Fibroblast of skin of right biceps (primary cell): ENCODE results near the gene S100A3.

Source experiments
- DNase-seq: peaks from one replicate; pipeline ENCODE4 v3.0.0-alpha.2; 2013

S100A3 gene

GRCh38 chr1:153547560-153548551, 1.2 kb downstream of the S100A3 start:
- no peak for DNase-seq

- DNase-seq: no peak
Measured at GRCh38 chr1:153546796-153547559, 2.1 kb downstream of the S100A3 start.

GRCh38 chr1:153546371-153546770, 2.7 kb downstream of the S100A3 start:
- DNase-seq: no peak

- peak; percentile 96 for DNase-seq
Measured at GRCh38 chr1:153545067-153546055, 3.7 kb downstream of the S100A3 start, which contains the start of gene S100A4. Gene S100A4, minus strand, starts transcription at chr1:153545806. Its CDS starts 1,012 bp downstream, at chr1:153544794.

- DNase-seq: no peak
Measured at GRCh38 chr1:153544453-153545066, 4.5 kb downstream of the S100A3 start.

- DNase-seq: no peak
Measured at GRCh38 chr1:153543736-153544135, 5.3 kb downstream of the S100A3 start.

GRCh38 chr1:153542956-153543711, 5.9 kb downstream of the S100A3 start:
- DNase-seq: no peak

- DNase-seq: no peak
Measured at GRCh38 chr1:153541641-153542590, 7.1 kb downstream of the S100A3 start.

- peak; percentile 69 for DNase-seq
Measured at GRCh38 chr1:153540394-153541361, 8.4 kb downstream of the S100A3 start, which contains the start of gene S100A5. Gene S100A5, minus strand, starts transcription at chr1:153540934. Its CDS starts 743 bp downstream, at chr1:153540191.

- DNase-seq: no peak
Measured at GRCh38 chr1:153539395-153540093, 9.5 kb downstream of the S100A3 start.

- DNase-seq: peak; percentile 43
Measured at GRCh38 chr1:153538315-153538821, 10.7 kb downstream of the S100A3 start.

- no peak for DNase-seq
Measured at GRCh38 chr1:153537376-153537730, 11.7 kb downstream of the S100A3 start.

GRCh38 chr1:153536671-153537375, 12.2 kb downstream of the S100A3 start:
- no peak for DNase-seq

GRCh38 chr1:153536012-153536670, 12.9 kb downstream of the S100A3 start:
- peak; percentile 91 for DNase-seq

GRCh38 chr1:153535242-153536011, 13.6 kb downstream of the S100A3 start, which contains the start of gene S100A6:
Gene S100A6, minus strand, starts transcription at chr1:153535991. Its CDS starts 652 bp downstream, at chr1:153535339.
- DNase-seq: peak; percentile 37

- no peak for DNase-seq
Measured at GRCh38 chr1:153534925-153535241, 14.2 kb downstream of the S100A3 start.
